Measurements from ENCODE around the gene MIS12.

Gene MIS12

DNA sequence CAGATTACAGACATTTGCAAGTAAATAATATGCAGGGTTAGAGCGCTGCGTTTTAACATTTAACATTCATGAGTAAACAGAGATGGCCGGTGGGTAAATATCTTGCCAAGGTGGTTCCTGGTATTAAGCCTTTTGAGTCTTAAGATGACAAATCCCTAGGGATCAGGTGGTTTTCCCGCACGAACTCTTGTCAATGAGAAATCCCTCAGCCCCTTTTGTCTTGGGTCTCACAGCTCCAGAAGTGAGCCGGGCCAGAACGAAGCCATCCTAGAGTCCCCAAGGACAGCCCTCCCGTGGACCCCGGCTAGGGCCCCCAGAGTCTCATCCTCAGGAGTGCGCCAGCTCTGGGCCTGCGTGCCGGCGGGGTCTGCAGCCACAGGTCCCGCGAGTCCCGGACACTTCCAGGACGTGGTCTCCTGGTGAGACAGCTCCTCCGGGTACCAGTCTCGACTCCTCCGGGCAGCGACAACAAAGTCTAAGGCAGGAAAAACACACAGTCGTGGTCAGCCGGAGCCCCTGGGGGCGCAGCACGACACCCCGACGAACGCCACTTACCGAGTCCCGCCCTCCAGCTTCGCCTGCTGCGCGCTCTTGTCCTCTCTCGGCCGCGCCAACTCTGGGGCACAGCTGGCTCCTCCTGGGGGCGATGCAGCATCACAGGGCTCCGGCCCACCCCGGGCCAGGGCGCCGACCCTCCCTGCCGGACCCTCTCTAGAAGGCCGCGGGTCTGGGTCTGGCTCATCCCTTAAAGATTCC lies 13.3 kb downstream of the MIS12 start:
- peak overlapping the region; percentile 94 for H2AFZ ChIP-seq (ENCODE audit: low read length)
- no peak overlapping the region for H2AK5ac ChIP-seq (ENCODE audit: low read depth, low read length)
- no CpG with 5 or more reads among the region's 44 CpGs for WGBS, 2 donors (ENCODE audit: extremely low coverage in 2 of 2, insufficient read length in 2 of 2, insufficient replicate concordance in 1 of 2)
- no peak overlapping the region for H3K27ac ChIP-seq (replicated peaks; ENCODE audit: low read length)
- H2BK5ac ChIP-seq (ENCODE audit: low read length): peak overlapping the region; percentile 83
- H3K79me1 ChIP-seq (ENCODE audit: low read depth, low read length): peaks cover 3% of the 10 kb centered on the region
- peak overlapping the region; percentile 34 for H2BK15ac ChIP-seq (ENCODE audit: low read length)
- no peak overlapping the region for H2BK12ac ChIP-seq (ENCODE audit: low read length)
- H2BK120ac ChIP-seq (ENCODE audit: low read depth, low read length): no peak overlapping the region
- DNase-seq (ENCODE audit: low spot score): peak; percentile 35
- H3K23ac ChIP-seq (ENCODE audit: low read depth, low read length, poor library complexity): no peak overlapping the region
- peaks cover 2 to 4% of the 10 kb centered on the region in 2 donors for H3K36me3 ChIP-seq (replicated peaks in 1 of 2; ENCODE audit: control insufficient read depth in 2 of 2, insufficient read depth in 2 of 2, low read length in 2 of 2)
- peaks cover 0 to 2% (median 0%) of the 10 kb centered on the region in 3 experiments for H3K27me3 ChIP-seq (ENCODE audit: control insufficient read depth in 3 of 3, insufficient read depth in 3 of 3, low read depth in 1 of 3, low read length in 3 of 3)
- H3K9me3 ChIP-seq (replicated peaks in 1 of 2; ENCODE audit: control insufficient read depth in 2 of 2, insufficient read depth in 1 of 2, low read depth in 1 of 2, low read length in 2 of 2): peaks cover 0 to 5% of the 10 kb centered on the region in 2 donors
- H3K9ac ChIP-seq (ENCODE audit: low read depth, low read length, poor library complexity): peak overlapping the region; percentile 74
- H3K4me2 ChIP-seq (ENCODE audit: insufficient read depth, low read length, poor library complexity, severe bottlenecking): peak overlapping the region; percentile 94
- H4K91ac ChIP-seq (ENCODE audit: low read depth, low read length, poor library complexity): no peak overlapping the region
- peak overlapping the region; percentile 91 for H3K18ac ChIP-seq (ENCODE audit: low read length)
- no peak overlapping the region for H3K4ac ChIP-seq (ENCODE audit: low read length)
- no peak overlapping the region for H4K8ac ChIP-seq (ENCODE audit: low read depth, low read length)
- H3K14ac ChIP-seq (ENCODE audit: low read length): peak overlapping the region; percentile 63
- peaks cover 4 to 5% of the 10 kb centered on the region in 2 donors for H3K4me1 ChIP-seq (ENCODE audit: control insufficient read depth in 2 of 2, insufficient read depth in 1 of 2, low read depth in 1 of 2, low read length in 2 of 2)
- H3K4me3 ChIP-seq (ENCODE audit: low read length in 2 of 2): peak overlapping the region; percentile 93 to 94

DNA sequence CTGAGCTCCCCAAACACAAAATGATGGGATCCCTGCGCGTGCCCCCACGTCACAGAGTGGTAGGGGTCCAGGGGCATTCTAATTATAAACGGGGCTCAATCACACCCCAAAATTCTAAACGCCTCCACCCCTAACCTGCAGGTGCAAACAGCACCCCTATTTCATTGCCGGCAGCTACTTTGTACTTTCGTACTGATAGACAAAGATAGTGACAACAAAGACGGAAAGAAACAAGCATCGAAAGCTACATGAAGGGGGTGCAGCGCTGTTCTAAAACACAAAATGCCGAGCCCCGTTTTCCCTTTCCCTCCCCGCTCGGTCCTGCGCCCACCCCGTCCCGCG lies 13.9 kb downstream of the MIS12 start:
- Histone ChIP-seq H3K9ac (ENCODE audit: low read depth, low read length, poor library complexity) (peak overlapping the region; percentile 87), H3K4me1 (ENCODE audit: control insufficient read depth in 2 of 2, insufficient read depth in 1 of 2, low read depth in 1 of 2, low read length in 2 of 2) (peaks cover 4 to 5% of the 10 kb centered on the region in 2 donors), H3K14ac (ENCODE audit: low read length) (no peak overlapping the region), H3K4me2 (ENCODE audit: insufficient read depth, low read length, poor library complexity, severe bottlenecking) (peak overlapping the region; percentile 94), H3K18ac (ENCODE audit: low read length) (peak overlapping the region; percentile 91), H3K79me1 (ENCODE audit: low read depth, low read length) (peaks cover 3% of the 10 kb centered on the region), H3K36me3 (replicated peaks in 1 of 2; ENCODE audit: control insufficient read depth in 2 of 2, insufficient read depth in 2 of 2, low read length in 2 of 2) (peaks cover 2 to 4% of the 10 kb centered on the region in 2 donors), H3K27me3 (ENCODE audit: control insufficient read depth in 3 of 3, insufficient read depth in 3 of 3, low read depth in 1 of 3, low read length in 3 of 3) (peaks cover 0 to 2% (median 0%) of the 10 kb centered on the region in 3 experiments), H2AFZ (ENCODE audit: low read length) (peak overlapping the region; percentile 94), H2AK5ac (ENCODE audit: low read depth, low read length) (peak overlapping the region; percentile 77), H2BK5ac (ENCODE audit: low read length) (peak overlapping the region; percentile 83), H2BK15ac (ENCODE audit: low read length) (peak overlapping the region; percentile 34), H3K4ac (ENCODE audit: low read length) (peak overlapping the region; percentile 81), H4K8ac (ENCODE audit: low read depth, low read length) (peak overlapping the region; percentile 1), H3K4me3 (ENCODE audit: low read length in 2 of 2) (peak overlapping the region; percentile 93 to 94), H2BK120ac (ENCODE audit: low read depth, low read length) (no peak overlapping the region), H4K91ac (ENCODE audit: low read depth, low read length, poor library complexity) (no peak overlapping the region), H3K27ac (replicated peaks; ENCODE audit: low read length) (no peak overlapping the region), H2BK12ac (ENCODE audit: low read length) (no peak overlapping the region), H3K23ac (ENCODE audit: low read depth, low read length, poor library complexity) (peak overlapping the region; percentile 74), H3K9me3 (replicated peaks in 1 of 2; ENCODE audit: control insufficient read depth in 2 of 2, insufficient read depth in 1 of 2, low read depth in 1 of 2, low read length in 2 of 2) (peaks cover 0 to 5% of the 10 kb centered on the region in 2 donors)
- DNase-seq (ENCODE audit: low spot score): no peak
- no CpG with 5 or more reads among the region's 18 CpGs for WGBS, 2 donors (ENCODE audit: extremely low coverage in 2 of 2, insufficient read length in 2 of 2, insufficient replicate concordance in 1 of 2)

DNA sequence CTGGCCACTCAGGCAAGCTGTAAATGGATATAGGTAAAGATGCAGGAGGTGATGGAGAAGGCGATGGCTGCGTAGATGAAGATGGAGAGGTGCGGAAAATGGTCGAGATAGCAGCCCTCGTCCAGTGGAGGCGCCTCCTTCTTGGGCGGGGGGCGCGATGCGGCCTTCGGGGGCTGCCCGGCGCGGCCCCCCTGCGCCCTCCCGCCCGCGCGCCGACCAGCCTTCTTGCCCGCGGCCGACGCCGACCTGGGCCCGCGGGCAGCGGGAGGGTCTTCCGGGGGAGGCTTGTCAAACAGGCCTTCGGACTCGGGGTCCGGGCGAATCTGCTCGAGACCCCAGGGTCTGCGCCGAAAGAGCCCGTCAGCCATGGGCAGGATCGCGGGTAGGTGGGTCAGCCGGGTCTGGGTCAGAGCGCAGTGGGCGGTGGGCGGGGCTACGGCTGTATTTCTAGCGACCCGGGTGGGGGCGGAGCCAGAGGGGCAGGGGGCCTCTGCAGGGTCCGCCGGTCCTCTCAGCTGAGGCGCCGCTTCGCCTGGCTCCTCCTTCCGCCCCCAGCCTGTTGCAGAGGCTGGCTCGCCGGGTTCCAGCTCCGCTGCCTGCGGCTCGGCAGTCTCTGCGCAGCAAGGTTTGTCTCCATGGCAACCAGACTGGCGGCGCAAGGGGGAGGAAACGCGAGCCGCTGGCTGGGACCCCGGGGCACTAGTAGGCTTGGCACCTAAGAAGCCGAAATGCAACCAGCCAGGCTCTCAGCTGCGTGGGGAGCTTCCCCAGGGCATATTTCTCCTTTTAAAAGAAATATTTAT lies 14.4 kb downstream of the MIS12 start:
- Histone ChIP-seq H3K4me1 (ENCODE audit: control insufficient read depth in 2 of 2, insufficient read depth in 1 of 2, low read depth in 1 of 2, low read length in 2 of 2) (peaks cover 4 to 5% of the 10 kb centered on the region in 2 donors), H3K79me1 (ENCODE audit: low read depth, low read length) (peaks cover 3% of the 10 kb centered on the region), H3K36me3 (replicated peaks in 1 of 2; ENCODE audit: control insufficient read depth in 2 of 2, insufficient read depth in 2 of 2, low read length in 2 of 2) (peaks cover 2 to 4% of the 10 kb centered on the region in 2 donors), H3K4me3 (ENCODE audit: low read length in 2 of 2) (peak overlapping the region; percentile 93 to 94), H4K8ac (ENCODE audit: low read depth, low read length) (peak overlapping the region; percentile 1), H2BK120ac (ENCODE audit: low read depth, low read length) (no peak overlapping the region), H4K91ac (ENCODE audit: low read depth, low read length, poor library complexity) (no peak overlapping the region), H2BK15ac (ENCODE audit: low read length) (peak overlapping the region; percentile 34), H3K9me3 (replicated peaks in 1 of 2; ENCODE audit: control insufficient read depth in 2 of 2, insufficient read depth in 1 of 2, low read depth in 1 of 2, low read length in 2 of 2) (peaks cover 0 to 5% of the 10 kb centered on the region in 2 donors), H3K14ac (ENCODE audit: low read length) (no peak overlapping the region), H2AK5ac (ENCODE audit: low read depth, low read length) (peak overlapping the region; percentile 77), H3K9ac (ENCODE audit: low read depth, low read length, poor library complexity) (peak overlapping the region; percentile 87), H3K27ac (replicated peaks; ENCODE audit: low read length) (peak overlapping the region; percentile 76), H2BK12ac (ENCODE audit: low read length) (no peak overlapping the region), H3K4ac (ENCODE audit: low read length) (peak overlapping the region; percentile 81), H2AFZ (ENCODE audit: low read length) (peak overlapping the region; percentile 94), H3K27me3 (ENCODE audit: control insufficient read depth in 3 of 3, insufficient read depth in 3 of 3, low read depth in 1 of 3, low read length in 3 of 3) (peaks cover 0 to 2% (median 0%) of the 10 kb centered on the region in 3 experiments), H3K23ac (ENCODE audit: low read depth, low read length, poor library complexity) (peak overlapping the region; percentile 74), H2BK5ac (ENCODE audit: low read length) (peak overlapping the region; percentile 83), H3K18ac (ENCODE audit: low read length) (peak overlapping the region; percentile 91), H3K4me2 (ENCODE audit: insufficient read depth, low read length, poor library complexity, severe bottlenecking) (peak overlapping the region; percentile 94)
- no CpG with 5 or more reads among the region's 67 CpGs for WGBS, 2 donors (ENCODE audit: extremely low coverage in 2 of 2, insufficient read length in 2 of 2, insufficient replicate concordance in 1 of 2)
- DNase-seq (ENCODE audit: low spot score): peak; percentile 95

DNA sequence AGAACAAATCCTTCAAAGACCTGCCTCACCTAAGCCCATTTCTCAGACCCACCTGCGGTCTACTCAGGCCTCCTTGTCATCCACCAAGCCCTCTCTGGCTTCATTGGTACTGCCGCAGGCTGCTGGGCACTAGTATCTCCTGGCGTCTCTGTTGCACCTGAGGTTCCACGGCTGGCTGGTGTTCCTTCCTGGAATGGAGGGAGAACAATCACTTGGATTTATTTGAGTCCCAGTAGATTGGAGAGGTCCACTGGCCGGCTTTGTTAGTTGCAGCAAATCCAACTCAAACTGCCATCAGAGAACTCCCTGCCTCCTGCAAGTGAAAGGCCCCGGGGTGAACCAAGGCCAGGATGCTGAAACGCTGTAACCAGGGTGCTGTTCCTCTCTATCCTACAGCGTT lies 15.3 kb downstream of the MIS12 start:
- no peak overlapping the region for H3K4me2 ChIP-seq (ENCODE audit: insufficient read depth, low read length, poor library complexity, severe bottlenecking)
- H3K9ac ChIP-seq (ENCODE audit: low read depth, low read length, poor library complexity): no peak overlapping the region
- peak overlapping the region in 1 of 2 donors; percentile 94 for H3K4me3 ChIP-seq (ENCODE audit: low read length in 2 of 2)
- H4K8ac ChIP-seq (ENCODE audit: low read depth, low read length): no peak overlapping the region
- H2AK5ac ChIP-seq (ENCODE audit: low read depth, low read length): peak overlapping the region; percentile 33
- no peak overlapping the region for H2BK12ac ChIP-seq (ENCODE audit: low read length)
- peaks cover 2 to 4% of the 10 kb centered on the region in 2 donors for H3K36me3 ChIP-seq (replicated peaks in 1 of 2; ENCODE audit: control insufficient read depth in 2 of 2, insufficient read depth in 2 of 2, low read length in 2 of 2)
- no peak overlapping the region for H2BK5ac ChIP-seq (ENCODE audit: low read length)
- peak overlapping the region; percentile 94 for H2AFZ ChIP-seq (ENCODE audit: low read length)
- peaks cover 4 to 5% of the 10 kb centered on the region in 2 donors for H3K4me1 ChIP-seq (ENCODE audit: control insufficient read depth in 2 of 2, insufficient read depth in 1 of 2, low read depth in 1 of 2, low read length in 2 of 2)
- H2BK120ac ChIP-seq (ENCODE audit: low read depth, low read length): no peak overlapping the region
- no peak overlapping the region for H3K4ac ChIP-seq (ENCODE audit: low read length)
- H2BK15ac ChIP-seq (ENCODE audit: low read length): no peak overlapping the region
- H3K27me3 ChIP-seq (ENCODE audit: control insufficient read depth in 3 of 3, insufficient read depth in 3 of 3, low read depth in 1 of 3, low read length in 3 of 3): peaks cover 0 to under 1% (median 0%) of the 10 kb centered on the region in 3 experiments
- peaks cover 0 to 5% of the 10 kb centered on the region in 2 donors for H3K9me3 ChIP-seq (replicated peaks in 1 of 2; ENCODE audit: control insufficient read depth in 2 of 2, insufficient read depth in 1 of 2, low read depth in 1 of 2, low read length in 2 of 2)
- H3K18ac ChIP-seq (ENCODE audit: low read length): no peak overlapping the region
- H4K91ac ChIP-seq (ENCODE audit: low read depth, low read length, poor library complexity): no peak overlapping the region
- WGBS, 2 donors (ENCODE audit: extremely low coverage in 2 of 2, insufficient read length in 2 of 2, insufficient replicate concordance in 1 of 2): no CpG with 5 or more reads among the region's 8 CpGs
- DNase-seq (ENCODE audit: low spot score): no peak
- peaks cover 3% of the 10 kb centered on the region for H3K79me1 ChIP-seq (ENCODE audit: low read depth, low read length)
- H3K14ac ChIP-seq (ENCODE audit: low read length): no peak overlapping the region
- H3K23ac ChIP-seq (ENCODE audit: low read depth, low read length, poor library complexity): no peak overlapping the region
- no peak overlapping the region for H3K27ac ChIP-seq (replicated peaks; ENCODE audit: low read length)
